Stimulated activated CD8-positive, alpha-beta memory T cell treated with anti-CD3 and anti-CD28 coated beads, Interleukin-2, amount 100 ng/mL, for 48 hours (primary cell): ENCODE data around the gene KSR1.
"Not testable (repeated sequence)": the region's sequence is repeated elsewhere in the genome, so short reads cannot be mapped to it uniquely, and the experiment has no call there.

ENCODE experiments used
- DNase-seq, 2 donors: peaks; one replicate each; pipeline ENCODE4 v3.0.0-alpha.2; 2020; ENCODE audit warnings: low read depth in 2 of 2

KSR1 gene

DNA sequence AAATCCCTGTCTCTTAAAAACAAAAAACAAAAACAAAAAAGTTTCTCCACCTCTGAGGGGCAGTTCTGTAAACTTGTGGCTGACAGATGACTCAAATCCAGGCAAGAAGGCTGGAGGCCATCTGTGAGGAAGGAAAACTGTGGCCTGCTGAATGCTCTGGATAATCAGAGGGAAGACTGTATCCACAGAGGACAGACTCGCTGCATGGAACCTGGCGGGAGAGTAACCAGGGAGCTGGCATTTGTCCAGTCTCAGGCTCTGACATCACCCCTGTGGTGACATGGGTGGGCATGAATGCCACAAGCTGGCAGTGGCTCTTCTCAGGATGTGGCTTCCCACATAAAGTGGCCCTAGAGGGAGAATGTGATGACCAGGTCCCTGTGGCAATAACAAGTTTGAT lies 2.8 kb upstream of the KSR1 start:
- no peak for DNase-seq

DNA sequence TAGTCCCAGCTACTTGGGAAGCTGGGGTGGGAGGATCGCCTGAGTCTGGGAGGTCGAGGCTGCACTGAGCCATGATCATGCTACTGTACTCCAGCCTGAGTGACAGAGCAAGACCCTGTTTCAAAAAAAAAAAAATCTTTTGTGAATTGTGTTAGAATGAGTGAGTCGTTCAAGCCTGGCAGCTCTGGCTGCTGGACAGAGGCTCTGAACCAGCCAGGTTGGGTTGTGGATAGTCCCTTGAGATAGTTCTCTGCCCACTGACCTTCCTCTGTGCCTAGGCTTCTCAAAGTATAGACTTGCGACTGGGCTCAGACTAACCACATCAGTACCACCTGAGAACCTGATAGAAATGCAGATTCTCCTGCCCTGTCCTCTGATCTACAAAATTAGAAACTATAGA lies 2.2 kb upstream of the KSR1 start:
- no peak for DNase-seq

DNA sequence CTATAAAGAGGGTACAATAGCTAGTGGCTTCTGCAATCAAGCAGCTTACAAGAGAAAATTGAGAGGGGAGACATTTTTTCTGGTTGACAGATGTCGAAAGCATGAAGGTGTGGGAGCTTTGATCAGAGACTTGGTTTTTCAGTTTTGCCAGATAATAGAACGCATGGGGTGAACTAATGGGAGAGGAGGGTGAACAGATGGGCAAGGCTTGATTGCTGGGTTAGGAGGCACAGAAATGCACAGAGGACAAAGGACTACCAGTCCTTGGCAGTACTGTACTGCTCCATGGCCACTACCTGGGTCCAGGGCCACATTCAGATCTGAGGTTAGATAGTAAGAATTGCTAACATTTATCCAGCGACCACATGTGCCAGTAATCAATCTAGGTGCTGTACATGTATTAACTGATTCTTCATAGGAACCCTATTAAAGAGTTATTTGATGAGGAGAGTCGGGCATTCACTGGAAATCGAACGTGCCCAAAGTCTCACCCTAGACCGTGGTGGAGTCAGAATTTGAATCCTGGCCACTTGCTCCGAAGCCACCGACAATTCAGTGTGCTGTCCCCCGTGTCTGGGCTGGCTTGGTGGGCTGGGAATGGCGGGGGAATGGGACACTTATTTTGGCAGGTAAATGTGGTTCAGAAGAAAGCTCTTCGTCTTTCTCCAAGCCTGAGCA lies 873 bp upstream of the KSR1 start:
- no peak for DNase-seq

DNA sequence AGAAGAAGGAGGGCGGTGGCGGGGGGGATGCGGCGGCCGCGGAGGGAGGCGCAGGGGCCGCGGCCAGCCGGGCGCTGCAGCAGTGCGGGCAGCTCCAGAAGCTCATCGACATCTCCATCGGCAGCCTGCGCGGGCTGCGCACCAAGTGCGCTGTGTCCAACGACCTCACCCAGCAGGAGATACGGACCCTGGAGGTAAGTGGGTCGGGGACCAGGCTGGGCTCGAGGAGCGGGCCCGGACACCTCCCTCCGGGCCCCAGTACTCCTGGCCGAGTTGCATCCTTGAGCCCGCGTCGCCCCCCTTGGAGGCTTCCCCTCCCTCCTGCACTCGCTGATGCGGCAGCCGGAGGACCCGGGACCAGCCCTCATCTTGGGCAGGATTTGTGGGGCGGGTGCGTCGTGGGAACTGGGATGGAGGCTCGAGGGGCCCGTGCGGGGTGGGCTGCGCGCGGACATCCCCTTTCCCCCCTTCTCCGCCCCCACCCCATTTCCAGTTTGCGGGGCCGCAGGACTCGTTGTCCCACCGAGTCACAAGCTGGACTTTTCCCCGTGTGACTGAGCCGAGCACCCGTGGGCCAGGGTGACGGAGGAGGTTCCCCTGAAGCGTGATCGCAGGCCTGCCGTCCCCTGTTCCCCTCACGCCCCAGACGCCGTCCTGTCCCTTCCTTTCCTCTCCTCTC lies 572 bp downstream of the KSR1 start:
- DNase-seq = no peak

DNA sequence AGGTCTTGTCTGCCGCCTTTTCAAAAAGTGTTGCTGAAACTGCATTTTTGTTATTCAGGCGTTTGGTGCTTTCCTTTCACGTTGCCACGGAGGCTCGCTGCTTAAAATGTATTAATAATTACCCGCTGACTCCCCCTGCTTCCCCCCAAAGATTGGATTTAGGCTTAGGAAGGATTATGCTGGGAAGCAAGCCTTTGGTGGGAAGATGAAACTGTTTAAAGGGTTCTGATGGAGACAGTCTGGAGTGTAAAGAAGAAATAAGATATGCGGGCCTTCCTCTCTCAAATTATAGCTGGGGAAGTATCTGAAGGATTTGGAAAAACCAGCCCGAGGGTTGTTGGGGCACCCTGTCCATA lies 1.1 kb downstream of the KSR1 start:
- no peak for DNase-seq

DNA sequence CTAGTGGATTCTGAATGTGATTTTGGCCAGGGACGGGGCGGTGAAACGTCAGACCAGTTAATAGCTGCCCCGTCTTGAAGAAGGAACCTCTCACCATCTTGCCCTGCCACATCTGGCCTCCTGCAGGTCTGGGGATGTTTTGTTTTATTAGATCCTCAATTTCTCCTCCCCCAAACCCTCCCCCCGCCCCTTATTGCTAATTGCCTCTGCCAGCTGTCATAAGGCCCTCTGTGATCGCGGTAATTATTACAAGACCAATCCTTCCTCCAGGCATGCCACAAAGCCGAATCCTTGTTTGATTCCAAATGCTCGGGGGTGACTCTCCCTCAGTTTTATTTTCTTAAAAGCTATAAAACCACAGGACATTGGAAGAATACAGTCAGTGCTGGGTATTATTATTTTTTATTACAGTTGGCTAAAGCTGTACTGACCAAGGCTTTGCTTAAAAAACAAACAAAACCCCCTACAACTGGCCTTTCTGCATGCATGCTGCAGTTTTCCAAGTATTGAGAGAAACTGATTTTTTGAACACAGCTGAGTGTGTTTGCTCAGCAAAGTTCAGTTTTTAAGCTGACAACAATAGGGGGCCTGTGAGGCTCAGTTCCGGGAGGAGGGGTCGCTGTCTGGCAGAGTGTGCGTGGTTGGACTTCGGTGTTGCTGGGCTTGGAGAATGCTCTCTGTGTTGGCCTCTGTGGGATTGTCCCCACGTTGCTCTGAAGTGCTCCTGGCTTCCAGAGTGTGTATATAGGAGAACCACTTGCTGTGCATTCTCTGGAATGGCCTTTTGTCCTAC lies 1.7 kb downstream of the KSR1 start:
- DNase-seq = no peak

DNA sequence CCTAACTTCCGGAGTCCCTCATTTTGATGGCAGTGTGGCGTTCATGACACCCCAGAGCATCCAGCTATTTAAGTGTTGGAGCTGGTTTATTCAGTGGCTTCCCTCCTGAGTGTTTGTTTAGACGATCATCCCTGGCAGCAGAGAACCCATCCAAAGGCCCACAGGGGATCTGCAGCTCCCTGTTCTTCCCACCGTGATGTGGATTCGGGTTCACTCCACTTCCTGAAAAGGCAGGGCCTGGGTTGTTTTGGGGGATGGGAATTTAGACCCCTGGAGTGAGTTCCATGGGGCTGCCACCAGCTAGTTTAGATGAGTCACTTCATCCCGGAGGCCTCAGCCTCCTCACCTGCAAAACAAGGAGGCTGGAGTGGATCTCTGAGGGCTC lies 2.3 kb downstream of the KSR1 start:
- DNase-seq = no peak

DNA sequence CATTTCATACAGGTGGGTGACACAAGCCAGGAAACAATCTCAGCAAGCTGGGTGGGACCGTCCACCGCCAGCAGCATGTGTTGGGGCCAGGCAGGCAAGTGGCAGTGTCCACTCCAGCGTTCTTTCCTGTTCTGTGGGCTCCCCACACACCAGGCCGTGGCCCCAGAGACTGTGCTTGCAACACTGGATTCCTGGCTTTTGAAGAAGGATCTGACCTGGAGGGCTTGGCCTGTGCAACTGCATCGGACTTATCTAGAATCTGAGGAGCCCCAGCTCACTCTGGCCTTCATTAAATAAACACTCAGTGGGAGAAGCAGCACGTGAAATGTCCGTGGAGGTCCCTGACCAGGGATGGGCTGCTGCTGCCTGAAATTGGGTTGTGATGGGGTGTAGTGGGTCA lies 3.2 kb downstream of the KSR1 start:
- no peak for DNase-seq

DNA sequence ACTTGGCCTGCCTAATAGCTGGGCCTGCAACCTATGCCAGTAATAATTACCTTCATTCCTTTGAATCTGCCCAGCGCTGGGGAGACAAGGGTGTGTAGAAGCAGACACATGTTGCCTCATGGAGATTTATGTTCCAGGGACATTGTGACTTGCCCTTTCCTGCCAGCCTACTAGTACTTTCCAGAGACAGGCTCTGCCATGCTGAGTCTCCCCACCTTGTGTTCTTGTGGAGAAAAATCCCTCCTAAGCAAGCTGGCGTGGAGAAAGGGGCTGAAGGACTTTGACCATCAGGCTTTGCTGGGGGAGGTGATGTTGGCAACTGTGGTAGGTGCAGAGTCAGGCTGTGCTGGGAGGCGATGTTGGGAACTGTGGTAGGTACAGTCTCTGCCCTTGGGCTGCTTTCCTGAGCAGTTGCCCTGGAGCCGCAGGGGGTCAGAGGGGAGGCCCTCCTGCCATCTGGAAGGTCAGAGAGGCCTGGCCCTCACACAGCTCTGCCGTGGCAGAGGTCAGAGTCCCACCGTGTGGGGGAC lies 4.0 kb downstream of the KSR1 start:
- no peak for DNase-seq

DNA sequence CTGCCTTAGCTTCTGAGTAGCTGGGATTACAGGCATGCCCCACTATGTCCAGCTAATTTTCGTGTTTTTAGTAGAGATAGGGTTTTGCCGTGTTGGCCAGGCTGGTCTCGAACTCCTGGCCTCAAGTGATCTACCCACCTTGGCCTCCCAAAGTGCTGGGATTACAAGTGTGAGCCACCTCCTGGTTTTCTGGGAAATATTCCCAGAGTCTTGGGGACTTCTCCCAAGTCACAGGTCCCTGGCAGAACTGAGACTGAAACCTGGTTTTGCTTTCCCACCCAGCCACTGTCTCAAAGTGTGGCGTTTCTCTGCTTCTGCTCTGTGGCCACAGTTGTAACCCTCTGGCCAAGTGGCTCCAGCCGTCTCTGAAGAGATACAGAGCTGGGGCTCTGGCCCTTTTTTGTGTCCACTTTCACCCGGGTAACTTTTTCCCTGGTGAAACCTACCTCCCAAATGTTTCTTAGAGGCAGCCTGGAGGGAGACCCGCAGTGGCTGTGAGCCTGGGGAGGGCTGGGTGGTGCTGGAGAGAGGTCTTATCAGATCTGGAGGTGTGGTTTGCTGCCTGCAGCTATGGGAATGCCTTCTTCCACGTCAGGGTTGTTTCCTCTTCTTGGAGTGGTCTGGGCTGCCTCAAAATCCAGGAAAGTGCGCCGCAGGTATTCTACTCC lies 5.1 kb downstream of the KSR1 start:
- DNase-seq = no peak

DNA sequence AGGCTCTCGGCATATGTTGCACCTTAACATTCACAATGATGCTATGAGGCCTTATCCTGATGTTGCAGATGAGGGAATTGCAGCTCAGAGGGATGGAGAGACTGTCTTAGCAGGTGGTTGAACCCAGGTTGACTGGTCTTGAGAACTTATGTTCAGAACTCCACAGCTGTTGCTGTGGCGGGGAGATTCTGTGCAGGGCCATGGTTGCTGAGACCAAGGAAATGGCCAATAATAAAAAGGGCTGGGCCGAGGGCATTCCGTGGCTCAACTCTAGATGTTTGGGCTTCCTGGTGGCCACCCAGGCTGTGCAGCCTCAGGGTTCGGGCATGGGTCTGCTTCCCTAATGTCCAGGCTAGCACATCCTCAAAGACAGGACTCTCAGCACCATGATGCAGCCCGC lies 5.9 kb downstream of the KSR1 start:
- no peak for DNase-seq

DNA sequence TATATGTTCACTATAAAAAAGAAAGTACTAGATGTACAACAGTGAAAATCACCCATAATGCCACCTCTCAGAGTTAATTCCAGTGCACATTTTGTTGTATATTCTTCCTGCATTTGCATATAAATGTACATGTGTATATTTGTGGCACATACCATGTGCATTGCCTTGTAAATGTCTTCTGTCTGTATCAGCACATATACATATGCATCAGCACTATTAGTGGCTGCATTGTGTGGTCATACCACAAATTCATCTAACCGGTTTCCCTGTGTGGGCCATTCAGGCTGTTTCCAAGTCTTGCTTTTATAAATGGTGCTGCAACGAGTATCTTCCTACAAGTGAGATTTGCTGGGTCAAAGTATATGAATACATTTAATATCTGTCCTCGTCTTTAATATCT lies 6.5 kb downstream of the KSR1 start:
- DNase-seq = no peak

DNA sequence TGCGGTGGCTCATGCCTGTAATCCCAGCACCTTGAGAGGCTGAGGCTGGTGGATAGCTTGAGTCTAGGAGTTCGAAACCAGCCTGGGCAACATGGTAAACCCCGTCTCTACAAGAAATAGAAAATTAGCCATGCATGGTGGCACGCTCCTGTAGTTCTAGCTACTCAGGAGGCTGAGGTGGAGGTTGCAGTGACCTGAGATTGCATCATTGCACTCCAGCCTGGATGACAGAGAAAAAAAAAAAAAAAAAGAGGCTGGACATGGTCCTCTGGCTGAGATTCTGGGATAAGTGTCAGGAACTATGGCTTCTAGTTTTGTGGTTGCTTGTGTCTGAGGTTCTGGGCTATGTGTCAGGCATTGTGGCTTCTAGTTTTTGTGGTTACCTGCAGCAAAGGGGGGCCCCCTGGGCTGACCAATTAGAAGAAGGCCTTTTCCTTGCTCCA lies 7.0 kb downstream of the KSR1 start:
- no peak for DNase-seq

DNA sequence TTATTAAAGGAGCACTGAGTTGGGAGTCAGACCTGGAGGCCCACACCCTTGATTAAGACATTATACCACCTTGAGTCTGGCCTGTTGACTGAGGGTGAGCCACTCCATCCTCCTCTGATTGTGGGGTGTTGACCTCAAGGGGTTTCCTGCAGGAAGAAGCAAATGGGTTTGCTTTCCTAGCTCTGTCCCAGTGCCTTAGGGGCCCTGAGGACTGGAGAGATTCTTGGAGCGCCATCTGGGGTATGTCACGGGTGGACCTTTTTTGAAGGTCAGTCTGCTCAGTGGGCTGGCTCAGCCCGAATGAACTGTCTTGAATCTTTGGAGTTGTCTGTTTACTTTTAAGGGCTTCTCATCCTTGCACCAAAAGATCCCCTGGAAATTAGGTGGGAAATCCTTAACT lies 7.8 kb downstream of the KSR1 start:
- not testable (repeated sequence) for DNase-seq

DNA sequence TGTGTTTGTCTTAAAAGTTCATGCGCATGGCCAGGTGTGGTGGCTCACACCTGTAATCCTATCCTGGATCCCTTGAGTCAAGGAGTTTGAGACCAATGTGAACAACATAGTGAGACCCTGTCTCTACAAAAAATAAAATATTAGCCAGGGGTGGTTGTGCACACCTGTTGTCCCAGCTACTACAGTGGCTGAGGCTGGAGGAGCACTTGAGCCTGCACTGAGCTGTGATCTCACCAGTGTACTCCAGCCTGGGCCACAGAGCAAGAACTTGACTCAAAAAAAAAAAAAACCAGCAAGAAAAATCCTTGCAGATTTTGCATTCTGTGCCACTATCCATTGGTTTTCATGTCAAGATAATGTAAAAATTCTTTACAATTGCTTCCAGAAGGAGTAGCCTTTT lies 8.2 kb downstream of the KSR1 start:
- no peak for DNase-seq

DNA sequence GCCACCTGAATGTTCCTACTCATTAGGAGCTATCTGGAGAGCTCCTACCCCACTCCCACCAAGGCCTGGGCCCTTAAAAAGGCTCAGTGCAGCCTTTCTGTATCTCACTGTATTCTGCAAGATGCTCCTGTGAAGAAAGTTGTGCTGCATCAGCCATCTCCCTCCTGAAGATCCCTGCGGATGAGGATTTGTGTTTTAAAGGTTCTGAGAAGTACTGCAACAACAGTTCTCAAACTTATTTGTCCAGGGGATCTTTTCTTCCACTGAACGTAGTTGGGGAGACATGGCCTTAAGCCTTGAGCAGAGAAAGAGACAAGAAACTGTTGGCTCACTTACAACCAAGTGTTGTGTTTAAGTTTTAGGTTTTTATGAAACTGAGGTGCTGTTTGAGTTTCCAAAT lies 9.6 kb downstream of the KSR1 start:
- not testable (repeated sequence) for DNase-seq

DNA sequence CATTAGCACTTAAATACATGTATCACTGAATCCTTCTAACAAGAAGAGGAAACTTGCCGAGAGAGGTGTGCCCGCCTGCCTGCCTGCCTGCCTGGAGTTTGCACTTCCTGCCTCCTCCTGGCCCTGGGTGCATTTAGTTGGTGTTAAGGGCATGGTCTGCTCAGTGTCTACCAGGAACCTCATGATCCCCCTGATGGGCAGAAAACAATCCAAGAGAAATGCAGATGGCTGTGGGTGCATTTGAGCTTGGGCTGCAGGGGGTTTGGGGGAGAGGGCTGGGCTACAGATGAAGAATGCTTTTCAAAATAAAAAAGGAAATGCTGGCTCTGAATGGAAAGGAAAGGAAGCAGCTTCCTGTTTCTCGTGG lies 10.1 kb downstream of the KSR1 start:
- DNase-seq = no peak

DNA sequence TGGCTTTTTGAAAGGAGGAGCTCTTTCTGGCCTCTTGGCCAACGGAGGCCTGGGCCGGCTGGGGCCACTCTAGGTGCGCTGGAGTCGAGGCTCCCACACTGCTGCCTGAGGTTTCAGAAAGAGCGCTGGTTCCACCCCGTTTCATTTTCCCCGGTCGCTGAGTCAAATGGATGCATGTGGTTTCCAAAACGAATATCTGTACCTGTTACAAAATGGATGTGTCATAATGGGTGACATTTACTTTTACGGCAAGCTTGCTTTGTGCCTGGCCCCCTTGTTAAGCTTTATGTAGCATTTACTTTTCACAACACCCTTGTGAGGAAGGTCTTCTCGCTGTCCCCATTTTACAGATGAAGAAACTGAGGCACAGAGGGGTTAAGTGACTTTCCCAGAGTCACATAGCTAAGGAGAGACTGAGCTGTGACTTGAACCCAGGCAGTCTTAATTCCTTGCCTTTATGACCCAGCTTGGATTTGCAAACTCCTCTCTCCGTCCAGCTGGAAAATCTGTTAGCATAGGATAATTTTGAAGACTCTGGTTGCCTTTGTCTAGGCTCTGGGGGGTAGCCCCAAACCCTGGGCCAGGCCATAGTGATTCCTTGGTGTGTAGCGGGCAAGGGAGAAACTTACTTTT lies 10.6 kb downstream of the KSR1 start:
- DNase-seq = peak; percentile 58 to 69

DNA sequence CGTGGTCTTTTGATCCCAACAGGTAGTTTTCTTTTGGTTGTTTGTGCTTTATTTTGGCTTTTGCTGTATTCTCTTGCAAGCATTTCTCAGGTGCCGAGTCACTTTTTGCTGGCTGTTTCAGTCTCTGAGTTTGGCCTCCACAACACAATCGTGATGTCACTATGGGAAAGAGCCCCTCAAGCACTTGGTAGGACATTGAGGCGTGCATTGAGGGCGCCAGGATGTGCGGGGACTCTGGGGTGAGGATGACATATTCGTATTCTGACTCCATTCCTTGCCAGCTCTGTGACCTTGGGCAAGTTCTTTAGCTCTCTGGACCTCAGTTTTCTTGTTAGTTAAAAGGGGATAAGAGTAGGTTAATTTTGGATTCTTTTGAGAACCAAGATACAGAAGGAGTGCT lies 13.0 kb downstream of the KSR1 start:
- no peak for DNase-seq

DNA sequence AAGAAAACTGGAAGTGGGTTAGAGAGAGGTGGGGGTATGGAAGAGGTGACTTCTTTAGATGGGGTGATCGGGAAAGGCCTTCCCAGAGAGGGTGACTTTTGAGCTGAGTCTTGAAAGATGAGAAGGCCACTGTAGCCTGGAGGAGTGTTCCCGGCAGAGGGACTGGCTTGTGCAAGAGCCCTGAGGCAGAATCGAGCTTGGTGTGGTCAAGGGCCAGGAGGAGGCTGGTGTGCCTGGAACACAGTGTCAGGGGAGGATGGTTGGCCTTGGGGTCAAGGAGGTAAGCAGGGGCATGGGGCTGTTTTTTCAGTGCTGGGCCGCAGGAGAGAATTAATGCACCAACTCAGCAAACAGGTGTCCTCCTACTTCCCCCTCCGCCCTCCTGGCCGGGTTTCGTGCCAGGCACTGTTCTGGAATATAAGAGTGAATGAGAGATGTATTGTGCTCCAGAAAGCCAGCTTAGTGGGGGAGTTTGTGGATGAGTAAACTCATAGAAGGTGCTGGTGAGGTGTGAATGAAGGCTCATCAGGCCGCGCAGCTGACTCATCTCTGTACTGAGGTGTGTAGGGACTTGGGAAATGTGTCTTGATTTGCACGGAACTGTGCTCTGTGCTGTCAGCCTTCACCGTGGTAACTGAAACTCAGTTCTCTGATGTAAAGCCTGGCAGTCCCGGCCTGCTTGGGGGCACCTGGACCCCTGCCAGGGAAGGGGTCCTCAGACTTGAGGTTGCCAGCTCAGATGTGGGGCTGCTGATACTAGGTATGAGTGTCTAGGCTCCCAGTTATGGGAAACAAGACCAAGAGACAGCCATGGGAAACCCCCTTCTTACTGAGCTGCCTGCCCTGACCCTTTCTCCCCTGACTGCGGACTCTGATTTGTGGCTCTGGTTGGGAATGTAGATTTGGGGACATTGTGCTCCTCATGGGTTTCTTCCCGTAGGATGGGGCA lies 15.3 kb downstream of the KSR1 start:
- peak; percentile 72 to 81 for DNase-seq
